Uterine smooth muscle cell (primary cell): Measurements from ENCODE around the gene VN1R4. TPM values are rescaled to one million over a fixed set of nuclear protein-coding genes. Genes with fewer than 3 reads are reported as not detected.

Experiments
- total RNA-seq: library from RNA; depleted of rRNA; stranded (reverse); fragments of >200 nt; gene quantifications from 2 replicates; pipeline ENCODE4 v1.2.3, GENCODE V29; 2014

Gene VN1R4, protein sequence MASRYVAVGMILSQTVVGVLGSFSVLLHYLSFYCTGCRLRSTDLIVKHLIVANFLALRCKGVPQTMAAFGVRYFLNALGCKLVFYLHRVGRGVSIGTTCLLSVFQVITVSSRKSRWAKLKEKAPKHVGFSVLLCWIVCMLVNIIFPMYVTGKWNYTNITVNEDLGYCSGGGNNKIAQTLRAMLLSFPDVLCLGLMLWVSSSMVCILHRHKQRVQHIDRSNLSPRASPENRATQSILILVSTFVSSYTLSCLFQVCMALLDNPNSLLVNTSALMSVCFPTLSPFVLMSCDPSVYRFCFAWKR
- total RNA-seq, result not detected in 2 replicates

DNA sequence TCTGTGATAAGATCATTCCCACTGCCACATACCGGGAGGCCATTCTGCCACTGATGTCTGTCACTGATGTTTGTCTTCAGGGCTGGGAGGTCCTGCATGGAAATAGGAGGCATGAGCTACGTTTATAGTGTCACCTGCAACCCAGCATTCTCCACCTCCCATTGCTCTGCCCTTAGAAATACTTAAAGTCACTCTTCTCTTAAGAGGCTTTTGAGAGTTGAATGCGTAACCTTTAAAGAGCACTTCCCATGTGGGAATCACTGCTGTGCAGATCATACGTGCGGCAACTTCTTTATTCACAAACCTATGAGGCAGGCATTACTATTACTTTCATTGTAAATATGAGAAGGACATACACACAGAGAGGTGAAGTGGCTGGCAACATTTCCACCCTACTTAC, at the start of gene VN1R4:
VN1R4 (minus strand) TSS at position 101 of the 400 bp plus-strand sequence; CDS start at position 43, 58 bp downstream.

DNA sequence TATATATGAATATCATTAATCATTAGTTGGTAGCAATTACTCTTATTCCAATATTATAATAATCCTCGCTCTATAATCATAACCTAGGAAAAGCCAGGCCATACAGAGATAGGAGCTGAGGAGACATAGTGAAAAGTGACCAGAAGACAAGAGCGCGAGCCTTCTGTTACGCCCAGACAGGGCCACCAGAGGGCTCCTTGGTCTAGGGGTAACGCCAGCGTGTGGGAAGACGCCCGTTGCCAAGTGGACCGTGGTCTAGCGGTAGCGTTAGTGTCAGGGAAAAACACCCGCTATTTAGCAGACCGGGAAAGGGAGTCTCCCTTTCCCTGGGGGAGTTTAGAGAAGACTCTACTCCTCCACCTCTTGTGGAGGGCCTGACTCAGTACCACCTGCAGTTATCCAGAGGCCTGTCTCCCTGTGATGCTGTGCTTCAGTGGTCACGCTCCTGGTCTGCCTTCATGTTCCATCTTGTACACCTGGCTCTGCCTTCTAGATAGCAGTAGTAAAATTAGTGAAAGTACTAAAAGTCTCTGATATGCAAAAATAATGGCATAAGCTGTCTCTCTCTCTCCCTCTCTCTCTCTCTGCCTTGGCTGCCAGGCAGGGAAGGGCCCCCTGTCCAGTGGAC, 9.7 kb downstream of the VN1R4 start, which contains the start of gene VN1R2:
VN1R2 (plus strand) TSS at position 578 of the 628 bp plus-strand sequence. CDS start 84 bp downstream, outside the sequence.

DNA sequence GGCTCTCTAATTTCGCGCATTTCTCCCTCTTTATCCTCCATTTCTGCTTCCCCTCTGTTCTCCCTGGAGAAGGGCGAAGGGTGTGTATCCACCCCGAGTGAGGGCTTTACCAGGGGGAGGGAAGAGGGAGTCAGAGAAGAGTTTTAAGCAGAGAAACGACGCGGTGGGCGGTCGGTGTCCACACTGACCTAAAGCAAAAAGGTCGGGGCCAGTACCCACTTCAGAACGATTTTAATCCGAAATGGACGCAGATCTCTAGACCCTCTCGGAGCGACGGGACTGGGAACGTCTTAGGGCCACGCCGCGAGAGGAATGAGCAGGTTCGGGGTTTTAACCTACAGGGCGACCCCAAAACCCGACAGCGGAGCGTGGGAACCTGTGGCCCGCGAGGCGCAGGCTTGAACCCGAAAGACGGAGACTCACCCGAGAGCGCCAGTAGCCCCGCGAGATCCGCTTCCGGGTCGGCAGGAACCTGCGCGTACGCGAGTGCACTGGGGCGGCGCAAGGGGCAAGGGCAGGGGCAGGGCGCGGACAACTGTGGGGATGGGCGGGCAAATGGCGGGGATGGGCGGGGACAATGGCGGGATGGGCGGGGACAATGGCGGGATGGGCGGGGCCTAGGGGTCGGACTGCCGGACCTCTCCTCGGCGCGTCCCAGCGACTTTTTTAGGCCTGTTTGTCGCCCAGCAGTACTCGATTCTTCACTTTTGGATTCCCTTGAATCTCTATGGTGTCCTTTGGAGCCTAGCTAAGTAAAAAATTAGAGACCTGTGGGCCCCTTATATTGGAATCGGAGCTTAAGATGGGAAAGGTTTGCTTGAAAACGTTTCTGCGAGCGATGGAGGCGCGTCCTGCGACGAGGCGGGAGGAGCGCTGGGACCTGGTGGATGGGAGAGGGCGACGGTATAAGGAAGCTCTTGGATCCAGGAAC, 12.8 kb downstream of the VN1R4 start, which contains the start of gene ZNF677:
ZNF677 (minus strand) TSS at position 463 of the 931 bp plus-strand sequence. CDS start 3,323 bp downstream, outside the sequence.

Other genes starting within 250 kb of the VN1R4 start
- not detected in 2 replicates for gene ERVV-2, start 223.0 kb downstream of the VN1R4 start, total RNA-seq
- gene ZNF160, start 164.3 kb downstream of the VN1R4 start, total RNA-seq, result 25.5 and 31.2 TPM in 2 replicates
- gene ZNF415, start 134.8 kb downstream of the VN1R4 start, total RNA-seq, result 6.1 and 6.3 TPM in 2 replicates
- 7.6 and 9.9 TPM in 2 replicates for gene ZNF347, start 108.7 kb downstream of the VN1R4 start, total RNA-seq
- gene ZNF665, start 74.4 kb downstream of the VN1R4 start, total RNA-seq, result 4.4 and 4.6 TPM in 2 replicates
- 11.2 and 11.6 TPM in 2 replicates for gene ZNF677, start 12.8 kb downstream of the VN1R4 start, total RNA-seq
- gene VN1R2, start 9.4 kb downstream of the VN1R4 start, total RNA-seq, result not detected in 2 replicates
- 8.4 and 9.1 TPM in 2 replicates for gene ZNF845, start 66.0 kb upstream of the VN1R4 start, total RNA-seq
- gene ZNF525, start 98.0 kb upstream of the VN1R4 start, total RNA-seq, result 6.5 TPM in 2 replicates
- gene ZNF765, start 127.4 kb upstream of the VN1R4 start, total RNA-seq, result 14.1 and 14.6 TPM in 2 replicates
- 13.8 and 14.6 TPM in 2 replicates for gene ZNF761, start 164.3 kb upstream of the VN1R4 start, total RNA-seq
- gene ZNF813, start 200.0 kb upstream of the VN1R4 start, total RNA-seq, result 3.0 and 3.1 TPM in 2 replicates